Uterus (tissue), 2 donors: ENCODE data around the gene FCHSD2.

ENCODE experiments used
- CTCF ChIP-seq, 4 experiments: fragments of 200-600 bp in 2 of 4; fragments of 450-650 bp in 2 of 4; sonication (generic) in 2 of 4; IDR thresholded peaks; one replicate each; pipeline ENCODE4 v1.5.1; 2016 to 2019; ENCODE audit warnings: antibody characterized with exemption in 4 of 4, mild to moderate bottlenecking in 2 of 4, moderate library complexity in 1 of 4
- POLR2A ChIP-seq, 2 donors: fragments of 450-650 bp; IDR thresholded peaks; one replicate each; pipeline ENCODE4 v1.6.1; 2016; ENCODE audit warnings: antibody characterized with exemption in 2 of 2, mild to moderate bottlenecking in 1 of 2, moderate library complexity in 1 of 2

GRCh38 chr11:72820439-72821139, 321.5 kb downstream of the FCHSD2 start:
- no peak for TF ChIP-seq CTCF (IDR thresholded peaks at IDR 0.05)
- no peak for TF ChIP-seq POLR2A (IDR thresholded peaks at IDR 0.05)
